Activated CD8-positive, alpha-beta memory T cell treated with anti-CD3 and anti-CD28 coated beads, Interleukin-2, amount 50 U/mL, for 4 hours (primary cell): Measurements from ENCODE around the gene STARD6.
"Not testable (repeated sequence)": the region's sequence is repeated elsewhere in the genome, so short reads cannot be mapped to it uniquely, and the experiment has no call there.

Experiments
- DNase-seq: peaks from one replicate; pipeline ENCODE4 v3.0.0-alpha.2; 2020

The STARD6 gene

GRCh38 chr18:54357660-54358494 is at the start of gene STARD6, which contains the start of gene C18orf54:
Gene STARD6 (minus strand): TSS chr18:54357858. CDS start chr18:54354573, 3,285 bp downstream.
Gene C18orf54 (plus strand): TSS chr18:54357906. CDS start chr18:54360573, 2,667 bp downstream.
- DNase-seq = peak; percentile 85

- no peak for DNase-seq
Measured at GRCh38 chr18:54405290-54405689, 47.6 kb upstream of the STARD6 start.

- DNase-seq = no peak
Measured at GRCh38 chr18:54396760-54397159, 39.1 kb upstream of the STARD6 start.

GRCh38 chr18:54393648-54394294 is 36.1 kb upstream of the STARD6 start:
- no peak for DNase-seq

GRCh38 chr18:54392543-54393023 is 34.9 kb upstream of the STARD6 start:
- no peak for DNase-seq

GRCh38 chr18:54390838-54391237 is 33.2 kb upstream of the STARD6 start:
- DNase-seq = no peak

- DNase-seq = no peak
Measured at GRCh38 chr18:54389143-54389505, 31.5 kb upstream of the STARD6 start.

GRCh38 chr18:54388203-54389142 is 30.8 kb upstream of the STARD6 start:
- no peak for DNase-seq

- DNase-seq = no peak
Measured at GRCh38 chr18:54387631-54388030, 30.0 kb upstream of the STARD6 start.

GRCh38 chr18:54386800-54387495 is 29.3 kb upstream of the STARD6 start:
- not testable (repeated sequence) for DNase-seq

GRCh38 chr18:54386043-54386442 is 28.4 kb upstream of the STARD6 start:
- DNase-seq = no peak

- DNase-seq = no peak
Measured at GRCh38 chr18:54382733-54383252, 25.1 kb upstream of the STARD6 start.

GRCh38 chr18:54382076-54382475 is 24.4 kb upstream of the STARD6 start:
- no peak for DNase-seq

- DNase-seq = no peak
Measured at GRCh38 chr18:54381640-54382039, 24.0 kb upstream of the STARD6 start.

- DNase-seq = no peak
Measured at GRCh38 chr18:54378057-54378456, 20.4 kb upstream of the STARD6 start.

GRCh38 chr18:54360406-54360805 is 2.7 kb upstream of the STARD6 start:
- no peak for DNase-seq

- no peak for DNase-seq
Measured at GRCh38 chr18:54359233-54359632, 1.6 kb upstream of the STARD6 start.

GRCh38 chr18:54358495-54359040 is 910 bp upstream of the STARD6 start:
- no peak for DNase-seq

- DNase-seq = no peak
Measured at GRCh38 chr18:54357082-54357659, 487 bp downstream of the STARD6 start.

GRCh38 chr18:54351186-54351585 is 6.5 kb downstream of the STARD6 start:
- DNase-seq = no peak

GRCh38 chr18:54338230-54338629 is 19.4 kb downstream of the STARD6 start:
- no peak for DNase-seq
